ENCODE measurements around the gene ZNF200. TPM values are rescaled to one million over a fixed set of nuclear protein-coding genes. Genes with fewer than 3 reads are reported as not detected.
A peak's percentile ranks its signal among the peaks of the same experiment; 100 is the strongest.

The ZNF200 gene
- total and polyA plus RNA-seq, 2 of the 13 experiments (the other 11 are each of a cell fraction or from before 2014, with no cell fraction given) = 3.5 to 16.5 TPM

DNA sequence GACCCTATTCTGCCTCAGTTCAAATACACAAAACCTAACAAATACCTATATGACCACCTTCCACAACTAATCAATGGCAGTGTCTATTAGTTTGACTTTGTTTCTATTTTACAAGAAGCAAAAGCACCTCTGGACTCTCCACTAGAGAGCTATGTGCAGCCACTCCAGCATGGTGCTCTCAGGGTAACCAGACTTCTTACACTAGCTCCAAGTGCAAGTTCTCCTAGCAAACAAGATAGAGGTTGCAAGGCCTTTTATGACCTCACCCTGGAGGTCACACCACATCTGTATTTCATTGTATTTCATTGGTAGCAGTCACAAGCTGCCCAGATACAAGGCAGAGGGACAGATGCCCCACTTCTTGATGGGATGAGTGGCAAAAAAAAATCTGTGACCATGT, 40.0 kb upstream of the ZNF200 start:
- peak overlapping the region; percentile 35 for H2AFZ ChIP-seq (ENCODE audit: low read length)
- no peak for FAIRE-seq
- no peaks in the 10 kb centered on the region; a peak in 1 of 5 replicates for H3K27me3 ChIP-seq (ENCODE audit: control insufficient read depth in 1 of 2, insufficient read depth in 2 of 2, low read length in 2 of 2)
- no peaks in the 10 kb centered on the region for H3K9me3 ChIP-seq (ENCODE audit: low read length)
- H3K4me1 ChIP-seq (ENCODE audit: insufficient read depth, low read length) = peaks cover 52% of the 10 kb centered on the region
- peak overlapping the region; percentile 89 for H3K4me2 ChIP-seq (ENCODE audit: low read depth, low read length)
- no peak for DNase-seq (ENCODE audit: low spot score)
- H3K27ac ChIP-seq (ENCODE audit: extremely low read length, insufficient read depth, low read length) = peak overlapping the region; percentile 89
- in situ Hi-C loops (cut with HindIII; ENCODE audit: extremely low pct_ligation_motif_present, low pct_unique_long_range_greater_than_20kb) = no loop called here
- peak overlapping the region in 2 of 3 experiments; percentile 17 to 60; a peak in 2 of 6 replicates for H3K4me3 ChIP-seq (replicated peaks in 1 of 3; ENCODE audit: insufficient read depth in 1 of 3, low read depth in 2 of 3, low read length in 3 of 3)
- peak overlapping the region; percentile 42 for H3K9ac ChIP-seq (ENCODE audit: insufficient read depth, low read depth, low read length)
- ATAC-seq = peak; percentile 50
- BruUV-seq (replicated peaks) = TSS peak; percentile 75
- ChIA-PET CTCF (ENCODE audit: low intra/inter-chr PET ratio, low total read pairs) (no interaction called here), POLR2A (interaction anchor here (0.9 to 4.4 kb wide), 5 partner anchors 8 to 90 kb away, joined by 3 to 44 read pairs (median 6); partner anchors contain the start of gene ZNF263)
- no peaks in the 10 kb centered on the region for H3K36me3 ChIP-seq (replicated peaks in 1 of 2; ENCODE audit: control insufficient read depth in 1 of 2, insufficient read depth in 2 of 2, low read length in 2 of 2)
- no peaks in the 10 kb centered on the region for H4K20me1 ChIP-seq (ENCODE audit: insufficient read depth, low read length)
- H3K79me2 ChIP-seq (ENCODE audit: insufficient read depth, low read length) = no peaks in the 10 kb centered on the region
- intact Hi-C loops (cut with micrococcal nuclease; ENCODE audit: unreplicated experiment) = no loop called here
- TF ChIP-seq, protein P1, sequence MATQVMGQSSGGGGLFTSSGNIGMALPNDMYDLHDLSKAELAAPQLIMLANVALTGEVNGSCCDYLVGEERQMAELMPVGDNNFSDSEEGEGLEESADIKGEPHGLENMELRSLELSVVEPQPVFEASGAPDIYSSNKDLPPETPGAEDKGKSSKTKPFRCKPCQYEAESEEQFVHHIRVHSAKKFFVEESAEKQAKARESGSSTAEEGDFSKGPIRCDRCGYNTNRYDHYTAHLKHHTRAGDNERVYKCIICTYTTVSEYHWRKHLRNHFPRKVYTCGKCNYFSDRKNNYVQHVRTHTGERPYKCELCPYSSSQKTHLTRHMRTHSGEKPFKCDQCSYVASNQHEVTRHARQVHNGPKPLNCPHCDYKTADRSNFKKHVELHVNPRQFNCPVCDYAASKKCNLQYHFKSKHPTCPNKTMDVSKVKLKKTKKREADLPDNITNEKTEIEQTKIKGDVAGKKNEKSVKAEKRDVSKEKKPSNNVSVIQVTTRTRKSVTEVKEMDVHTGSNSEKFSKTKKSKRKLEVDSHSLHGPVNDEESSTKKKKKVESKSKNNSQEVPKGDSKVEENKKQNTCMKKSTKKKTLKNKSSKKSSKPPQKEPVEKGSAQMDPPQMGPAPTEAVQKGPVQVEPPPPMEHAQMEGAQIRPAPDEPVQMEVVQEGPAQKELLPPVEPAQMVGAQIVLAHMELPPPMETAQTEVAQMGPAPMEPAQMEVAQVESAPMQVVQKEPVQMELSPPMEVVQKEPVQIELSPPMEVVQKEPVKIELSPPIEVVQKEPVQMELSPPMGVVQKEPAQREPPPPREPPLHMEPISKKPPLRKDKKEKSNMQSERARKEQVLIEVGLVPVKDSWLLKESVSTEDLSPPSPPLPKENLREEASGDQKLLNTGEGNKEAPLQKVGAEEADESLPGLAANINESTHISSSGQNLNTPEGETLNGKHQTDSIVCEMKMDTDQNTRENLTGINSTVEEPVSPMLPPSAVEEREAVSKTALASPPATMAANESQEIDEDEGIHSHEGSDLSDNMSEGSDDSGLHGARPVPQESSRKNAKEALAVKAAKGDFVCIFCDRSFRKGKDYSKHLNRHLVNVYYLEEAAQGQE (IDR thresholded peaks at IDR 0.05; ENCODE audit: borderline replicate concordance in 1 of 2, low read depth in 1 of 2, low read length in 2 of 2) = no peak
- TF ChIP-seq SAFB2 (CRISPR knock-in tag; IDR thresholded peaks at IDR 0.05; ENCODE audit: borderline replicate concordance, low read depth) (no peak), RFX3 (CRISPR knock-in tag; IDR thresholded peaks at IDR 0.05) (no peak), GFI1 (CRISPR knock-in tag; IDR thresholded peaks at IDR 0.05; ENCODE audit: borderline replicate concordance) (no peak), POLR2G (IDR thresholded peaks at IDR 0.05; ENCODE audit: low read depth, low read length) (0 out of 2 replicates have a peak, but pooled peaks have one; percentile 4), SMC3 (IDR thresholded peaks at IDR 0.05; ENCODE audit: low read length) (no peak), NFKB2 (CRISPR knock-in tag; IDR thresholded peaks at IDR 0.05; ENCODE audit: borderline replicate concordance) (no peak), HES4 (CRISPR knock-in tag; IDR thresholded peaks at IDR 0.05; ENCODE audit: borderline replicate concordance) (no peak), ZNF788 (CRISPR knock-in tag; IDR thresholded peaks at IDR 0.05; ENCODE audit: borderline replicate concordance) (no peak), STAT5B (CRISPR knock-in tag; IDR thresholded peaks at IDR 0.05) (no peak), GATA4 (IDR thresholded peaks at IDR 0.05; ENCODE audit: borderline replicate concordance, low read depth) (no peak), ZFY (CRISPR knock-in tag; IDR thresholded peaks at IDR 0.05) (no peak), NR2C2 (CRISPR knock-in tag; IDR thresholded peaks at IDR 0.05; ENCODE audit: borderline replicate concordance) (no peak), NR2F6 (IDR thresholded peaks at IDR 0.05) (peak; percentile 11; the same call in 1 of the 2 replicates), NR2F6 (CRISPR knock-in tag; IDR thresholded peaks at IDR 0.05) (no peak)
- TF ChIP-seq, protein P2, sequence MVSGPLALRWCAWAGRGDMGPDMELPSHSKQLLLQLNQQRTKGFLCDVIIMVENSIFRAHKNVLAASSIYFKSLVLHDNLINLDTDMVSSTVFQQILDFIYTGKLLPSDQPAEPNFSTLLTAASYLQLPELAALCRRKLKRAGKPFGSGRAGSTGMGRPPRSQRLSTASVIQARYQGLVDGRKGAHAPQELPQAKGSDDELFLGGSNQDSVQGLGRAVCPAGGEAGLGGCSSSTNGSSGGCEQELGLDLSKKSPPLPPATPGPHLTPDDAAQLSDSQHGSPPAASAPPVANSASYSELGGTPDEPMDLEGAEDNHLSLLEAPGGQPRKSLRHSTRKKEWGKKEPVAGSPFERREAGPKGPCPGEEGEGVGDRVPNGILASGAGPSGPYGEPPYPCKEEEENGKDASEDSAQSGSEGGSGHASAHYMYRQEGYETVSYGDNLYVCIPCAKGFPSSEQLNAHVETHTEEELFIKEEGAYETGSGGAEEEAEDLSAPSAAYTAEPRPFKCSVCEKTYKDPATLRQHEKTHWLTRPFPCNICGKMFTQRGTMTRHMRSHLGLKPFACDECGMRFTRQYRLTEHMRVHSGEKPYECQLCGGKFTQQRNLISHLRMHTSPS (CRISPR knock-in tag; IDR thresholded peaks at IDR 0.05; ENCODE audit: low read depth) = peak; percentile 49; the same call in 1 of the 2 replicates
- TF ChIP-seq, protein P3, sequence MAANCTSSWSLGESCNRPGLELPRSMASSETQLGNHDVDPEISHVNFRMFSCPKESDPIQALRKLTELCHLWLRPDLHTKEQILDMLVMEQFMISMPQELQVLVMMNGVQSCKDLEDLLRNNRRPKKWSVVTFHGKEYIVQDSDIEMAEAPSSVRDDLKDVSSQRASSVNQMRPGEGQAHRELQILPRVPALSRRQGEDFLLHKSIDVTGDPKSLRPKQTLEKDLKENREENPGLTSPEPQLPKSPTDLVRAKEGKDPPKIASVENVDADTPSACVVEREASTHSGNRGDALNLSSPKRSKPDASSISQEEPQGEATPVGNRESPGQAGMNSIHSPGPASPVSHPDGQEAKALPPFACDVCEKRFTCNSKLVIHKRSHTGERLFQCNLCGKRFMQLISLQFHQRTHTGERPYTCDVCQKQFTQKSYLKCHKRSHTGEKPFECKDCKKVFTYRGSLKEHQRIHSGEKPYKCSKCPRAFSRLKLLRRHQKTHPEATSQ (CRISPR knock-in tag; IDR thresholded peaks at IDR 0.05; ENCODE audit: borderline replicate concordance) = no peak
- TF ChIP-seq, protein P4, sequence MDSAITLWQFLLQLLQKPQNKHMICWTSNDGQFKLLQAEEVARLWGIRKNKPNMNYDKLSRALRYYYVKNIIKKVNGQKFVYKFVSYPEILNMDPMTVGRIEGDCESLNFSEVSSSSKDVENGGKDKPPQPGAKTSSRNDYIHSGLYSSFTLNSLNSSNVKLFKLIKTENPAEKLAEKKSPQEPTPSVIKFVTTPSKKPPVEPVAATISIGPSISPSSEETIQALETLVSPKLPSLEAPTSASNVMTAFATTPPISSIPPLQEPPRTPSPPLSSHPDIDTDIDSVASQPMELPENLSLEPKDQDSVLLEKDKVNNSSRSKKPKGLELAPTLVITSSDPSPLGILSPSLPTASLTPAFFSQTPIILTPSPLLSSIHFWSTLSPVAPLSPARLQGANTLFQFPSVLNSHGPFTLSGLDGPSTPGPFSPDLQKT (CRISPR knock-in tag; IDR thresholded peaks at IDR 0.05; ENCODE audit: borderline replicate concordance) = no peak

Measured in HepG2 (cell line).